SK-N-SH (cell line): ENCODE results near the gene C2CD4D.
"Not testable (repeated sequence)": the region's sequence is repeated elsewhere in the genome, so short reads cannot be mapped to it uniquely, and the experiment has no call there.

Source experiments
- CHD2 ChIP-seq: fragments of 150-350 bp; IDR thresholded peaks from 2 replicates; pipeline ENCODE4 v1.6.1; 2018; ENCODE audit warnings: low read length; ENCODE audit not compliant: partially characterized antibody
- CTCF ChIP-seq: fragments of 200-600 bp; sonication (generic); IDR thresholded peaks from 2 replicates; pipeline ENCODE4 v1.6.1; 2017; ENCODE audit warnings: antibody characterized with exemption, mild to moderate bottlenecking, moderate library complexity
- EZH2phosphoT487 ChIP-seq: fragments of 200-600 bp; sonication (generic); IDR thresholded peaks from 2 replicates; pipeline ENCODE4 v1.6.1; 2017; ENCODE audit warnings: low read depth, mixed run types, mild to moderate bottlenecking, antibody characterized with exemption, moderate library complexity, borderline replicate concordance
- MAX ChIP-seq: IDR thresholded peaks from 2 replicates; pipeline ENCODE4 v1.4.0; 2012; ENCODE audit warnings: low read depth
- MEF2A ChIP-seq: IDR thresholded peaks from 2 replicates; pipeline ENCODE4 v1.4.0; 2012; ENCODE audit warnings: low read depth, borderline replicate concordance
- NFIC ChIP-seq: IDR thresholded peaks from 2 replicates; pipeline ENCODE4 v1.4.0; 2012; ENCODE audit warnings: borderline replicate concordance
- POLR2AphosphoS5 ChIP-seq: IDR thresholded peaks from 2 replicates; pipeline ENCODE4 v1.6.1; 2012; ENCODE audit warnings: low read depth, low read length
- RAD21 ChIP-seq: IDR thresholded peaks from 2 replicates; pipeline ENCODE4 v1.6.1; 2012; ENCODE audit warnings: mild to moderate bottlenecking, low read length
- SIN3A ChIP-seq: IDR thresholded peaks from 2 replicates; pipeline ENCODE4 v1.6.1; 2012; ENCODE audit warnings: low read depth, mild to moderate bottlenecking, low read length, moderate library complexity, borderline replicate concordance
- SMC3 ChIP-seq: IDR thresholded peaks from 2 replicates; pipeline ENCODE4 v1.6.1; 2012; ENCODE audit warnings: low read depth, low read length, improper control_type of control experiment
- TAF1 ChIP-seq: IDR thresholded peaks from 2 replicates; pipeline ENCODE4 v1.6.1; 2012; ENCODE audit warnings: low read depth, mild to moderate bottlenecking, low read length, moderate library complexity, borderline replicate concordance
- TF ChIP-seq, protein P1 (sequence below): fragments of 150-350 bp; IDR thresholded peaks from 2 replicates; pipeline ENCODE4 v1.6.1; 2017; ENCODE audit warnings: antibody characterized with exemption, low read length, low read depth, borderline replicate concordance

- not testable (repeated sequence) for TF ChIP-seq TAF1, CTCF, MAX, EZH2phosphoT487, SIN3A, NFIC, SMC3, MEF2A, CHD2, RAD21, POLR2AphosphoS5
- TF ChIP-seq, protein P1, sequence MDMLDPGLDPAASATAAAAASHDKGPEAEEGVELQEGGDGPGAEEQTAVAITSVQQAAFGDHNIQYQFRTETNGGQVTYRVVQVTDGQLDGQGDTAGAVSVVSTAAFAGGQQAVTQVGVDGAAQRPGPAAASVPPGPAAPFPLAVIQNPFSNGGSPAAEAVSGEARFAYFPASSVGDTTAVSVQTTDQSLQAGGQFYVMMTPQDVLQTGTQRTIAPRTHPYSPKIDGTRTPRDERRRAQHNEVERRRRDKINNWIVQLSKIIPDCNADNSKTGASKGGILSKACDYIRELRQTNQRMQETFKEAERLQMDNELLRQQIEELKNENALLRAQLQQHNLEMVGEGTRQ: not testable (repeated sequence)
Measured at GRCh38 chr1:151884879-151885278, 45.3 kb upstream of the C2CD4D start.
